SK-N-SH treated with all-trans-retinoic acid at 6 μM for 48 hours (cell line): ENCODE measurements around the gene TDRD7.

ENCODE experiments used
- ATAC-seq: fragments of 200-7000 bp; cut with Tn5 transposase; 3 replicates; pipeline ENCODE4 v1.9.1; 2020; ENCODE audit warnings: mild to moderate bottlenecking, moderate library complexity
- ARNTL ChIP-seq: fragments of 450-650 bp; formaldehyde crosslinking; IDR thresholded peaks from 2 replicates; pipeline ENCODE4 v1.5.0; 2020; ENCODE audit warnings: low read depth, mild to moderate bottlenecking, moderate library complexity, borderline replicate concordance
- BACH2 ChIP-seq: fragments of 250-450 bp; sonication (Bioruptor Pico); IDR thresholded peaks from 2 replicates; pipeline ENCODE4 v1.9.0; 2021; ENCODE audit warnings: mild to moderate bottlenecking, borderline replicate concordance
- CREB5 ChIP-seq: fragments of 250-450 bp; sonication (Bioruptor Pico); IDR thresholded peaks from 2 replicates; pipeline ENCODE4 v1.5.1; 2020; ENCODE audit warnings: low read depth, mild to moderate bottlenecking, moderate library complexity
- CSRNP3 ChIP-seq: fragments of 250-450 bp; sonication (Bioruptor Pico); IDR thresholded peaks from 2 replicates; pipeline ENCODE4 v1.5.1; 2021; ENCODE audit warnings: mild to moderate bottlenecking, moderate library complexity
- ESRRG ChIP-seq: fragments of 250-450 bp; sonication (Bioruptor Pico); IDR thresholded peaks from 2 replicates; pipeline ENCODE4 v1.6.1; 2021; ENCODE audit warnings: mild to moderate bottlenecking
- GLIS3 ChIP-seq: fragments of 250-450 bp; sonication (Bioruptor Pico); IDR thresholded peaks from 2 replicates; pipeline ENCODE4 v1.5.0; 2020; ENCODE audit warnings: mild to moderate bottlenecking, moderate library complexity
- ISL1 ChIP-seq: fragments of 250-450 bp; sonication (Bioruptor Pico); IDR thresholded peaks from 2 replicates; pipeline ENCODE4 v2.1.2; 2022; ENCODE audit warnings: mild to moderate bottlenecking, moderate library complexity
- OSR1 ChIP-seq: fragments of 250-450 bp; sonication (Bioruptor Pico); IDR thresholded peaks from 2 replicates; pipeline ENCODE4 v1.8.0; 2022; ENCODE audit warnings: moderate library complexity, mild to moderate bottlenecking, inconsistent platforms
- PATZ1 ChIP-seq: fragments of 250-450 bp; sonication (Bioruptor Pico); IDR thresholded peaks from 2 replicates; pipeline ENCODE4 v1.8.0; 2020; ENCODE audit warnings: mild to moderate bottlenecking, moderate library complexity, borderline replicate concordance
- POU6F1 ChIP-seq: fragments of 250-450 bp; sonication (Bioruptor Pico); IDR thresholded peaks from 2 replicates; pipeline ENCODE4 v1.8.0; 2021; ENCODE audit warnings: low read depth, mild to moderate bottlenecking, moderate library complexity, borderline replicate concordance
- PPARA ChIP-seq: fragments of 250-450 bp; sonication (Bioruptor Pico); IDR thresholded peaks from 2 replicates; pipeline ENCODE4 v1.5.0; 2020; ENCODE audit warnings: mild to moderate bottlenecking, borderline replicate concordance
- RARB ChIP-seq: fragments of 250-450 bp; sonication (Bioruptor Pico); IDR thresholded peaks from 2 replicates; pipeline ENCODE4 v1.8.0; 2021; ENCODE audit warnings: mild to moderate bottlenecking, moderate library complexity
- SNAI2 ChIP-seq: fragments of 250-450 bp; sonication (Bioruptor Pico); IDR thresholded peaks from 2 replicates; pipeline ENCODE4 v1.5.0; 2020; ENCODE audit warnings: mild to moderate bottlenecking, moderate library complexity
- TCF4 ChIP-seq: fragments of 250-450 bp; sonication (Bioruptor Pico); IDR thresholded peaks from 2 replicates; pipeline ENCODE4 v1.8.0; 2021; ENCODE audit warnings: mild to moderate bottlenecking, moderate library complexity, borderline replicate concordance
- TOX ChIP-seq: fragments of 250-450 bp; sonication (Bioruptor Pico); IDR thresholded peaks from 2 replicates; pipeline ENCODE4 v1.8.0; 2021; ENCODE audit warnings: mild to moderate bottlenecking, moderate library complexity, borderline replicate concordance
- TSHZ2 ChIP-seq: fragments of 250-450 bp; sonication (Bioruptor Pico); IDR thresholded peaks from 2 replicates; pipeline ENCODE4 v1.5.0; 2020; ENCODE audit warnings: mild to moderate bottlenecking, moderate library complexity
- ZFP3 ChIP-seq: fragments of 250-450 bp; sonication (Bioruptor Pico); IDR thresholded peaks from 2 replicates; pipeline ENCODE4 v1.5.0; 2020; ENCODE audit warnings: mild to moderate bottlenecking, moderate library complexity
- ZFP30 ChIP-seq: fragments of 450-650 bp; formaldehyde crosslinking; IDR thresholded peaks from 2 replicates; pipeline ENCODE4 v1.5.0; 2022; ENCODE audit warnings: mild to moderate bottlenecking, moderate library complexity
- ZNF565 ChIP-seq: fragments of 450-650 bp; formaldehyde crosslinking; conservative IDR thresholded peaks from 2 replicates; pipeline ENCODE4 v1.5.0; 2020; ENCODE audit warnings: low read depth, mild to moderate bottlenecking, moderate library complexity
- ZNF8 ChIP-seq: fragments of 450-650 bp; formaldehyde crosslinking; IDR thresholded peaks from 2 replicates; pipeline ENCODE4 v1.5.0; 2020; ENCODE audit warnings: mild to moderate bottlenecking, moderate library complexity

The TDRD7 gene

GRCh38 chr9:97398999-97399758 lies 12.7 kb upstream of the TDRD7 start:
- peak; percentile 94 for ATAC-seq
- no peak for TF ChIP-seq TSHZ2 (CRISPR knock-in tag)
- TF ChIP-seq ESRRG, result no peak
- no peak for TF ChIP-seq SNAI2 (CRISPR knock-in tag)
- TF ChIP-seq OSR1 (CRISPR knock-in tag), result no peak
- no peak for TF ChIP-seq RARB (CRISPR knock-in tag)
- no peak for TF ChIP-seq CSRNP3 (CRISPR knock-in tag)
- TF ChIP-seq GLIS3 (CRISPR knock-in tag), result no peak
- TF ChIP-seq CREB5 (CRISPR knock-in tag), result no peak
- no peak for TF ChIP-seq PPARA (CRISPR knock-in tag)
- no peak for TF ChIP-seq PATZ1 (CRISPR knock-in tag)
- TF ChIP-seq ARNTL (CRISPR knock-in tag), result no peak
- no peak for TF ChIP-seq ZNF8
- TF ChIP-seq ISL1 (CRISPR knock-in tag), result no peak
- no peak for TF ChIP-seq BACH2 (CRISPR knock-in tag)
- no peak for TF ChIP-seq TOX (CRISPR knock-in tag)
- TF ChIP-seq TCF4 (CRISPR knock-in tag), result no peak
- no peak for TF ChIP-seq ZFP30
- no peak for TF ChIP-seq ZNF565 (CRISPR knock-in tag)
- TF ChIP-seq POU6F1 (CRISPR knock-in tag), result no peak
- no peak for TF ChIP-seq ZFP3 (CRISPR knock-in tag)

GRCh38 chr9:97403746-97404316 lies 8.1 kb upstream of the TDRD7 start:
- no peak for TF ChIP-seq TSHZ2 (CRISPR knock-in tag)
- TF ChIP-seq PPARA (CRISPR knock-in tag), result no peak
- no peak for TF ChIP-seq OSR1 (CRISPR knock-in tag)
- ATAC-seq, result no peak
